BLaER1 (cell line): ENCODE measurements around the gene RPL22.
"Not testable (repeated sequence)": the region's sequence is repeated elsewhere in the genome, so short reads cannot be mapped to it uniquely, and the experiment has no call there.

Source experiments
- H3K27ac ChIP-seq: shearing (Covaris generic); formaldehyde crosslinking; 2 replicates; pipeline ENCODE4 v1.8.1; 2022
- H3K27me3 ChIP-seq: shearing (Covaris generic); formaldehyde crosslinking; 2 replicates; pipeline ENCODE4 v1.8.1; 2022
- H3K36me3 ChIP-seq: shearing (Covaris generic); formaldehyde crosslinking; 2 replicates; pipeline ENCODE4 v1.8.1; 2022
- H3K4me1 ChIP-seq: shearing (Covaris generic); formaldehyde crosslinking; 2 replicates; pipeline ENCODE4 v1.8.1; 2022
- H3K4me2 ChIP-seq: shearing (Covaris generic); formaldehyde crosslinking; 2 replicates; pipeline ENCODE4 v1.8.1; 2022
- H3K4me3 ChIP-seq: shearing (Covaris generic); formaldehyde crosslinking; 2 replicates; pipeline ENCODE4 v1.8.1; 2022
- H3K9ac ChIP-seq: shearing (Covaris generic); formaldehyde crosslinking; 2 replicates; pipeline ENCODE4 v1.8.1; 2022
- H3K9me3 ChIP-seq: shearing (Covaris generic); formaldehyde crosslinking; 2 replicates; pipeline ENCODE4 v1.8.1; 2022
- H4K20me1 ChIP-seq: shearing (Covaris generic); formaldehyde crosslinking; 2 replicates; pipeline ENCODE4 v1.8.1; 2022
- Cebpa-rat ChIP-seq: shearing (Covaris generic); IDR thresholded peaks from 2 replicates; pipeline ENCODE4 v1.8.1; 2022

RPL22 gene

GRCh38 chr1:6233376-6233775 is 34.0 kb upstream of the RPL22 start:
- no peak for TF ChIP-seq Cebpa-rat
- Histone ChIP-seq H3K9ac (no peak overlapping the region), H3K4me2 (no peak overlapping the region), H3K27ac (no peak overlapping the region), H3K9me3 (0 out of 2 replicates have a peak, but pooled peaks cover 5% of the 10 kb centered on the region), H3K4me3 (no peak overlapping the region), H3K27me3 (no peaks in the 10 kb centered on the region), H3K36me3 (peaks cover 61% of the 10 kb centered on the region), H4K20me1 (peaks cover 19% of the 10 kb centered on the region; the same call in 1 of the 2 replicates), H3K4me1 (peaks cover 31% of the 10 kb centered on the region)

GRCh38 chr1:6225651-6226050 is 26.3 kb upstream of the RPL22 start:
- no peak overlapping the region for H3K9ac ChIP-seq
- H3K9me3 ChIP-seq = no peaks in the 10 kb centered on the region
- H3K4me1 ChIP-seq = peaks cover 35% of the 10 kb centered on the region
- H3K4me3 ChIP-seq = no peak overlapping the region
- no peak for TF ChIP-seq Cebpa-rat
- 0 out of 2 replicates have a peak overlapping the region, but pooled peaks have one; percentile 2 for H3K4me2 ChIP-seq
- no peaks in the 10 kb centered on the region for H3K27me3 ChIP-seq
- no peak overlapping the region; the same call in 1 of the 2 replicates for H3K27ac ChIP-seq
- peaks cover 29% of the 10 kb centered on the region for H4K20me1 ChIP-seq
- H3K36me3 ChIP-seq = peaks cover 100% of the 10 kb centered on the region

- Histone ChIP-seq H3K9me3 (no peaks in the 10 kb centered on the region), H3K4me2 (no peak overlapping the region), H3K4me3 (no peak overlapping the region), H4K20me1 (peaks cover 29% of the 10 kb centered on the region), H3K4me1 (peaks cover 37% of the 10 kb centered on the region), H3K36me3 (peaks cover 100% of the 10 kb centered on the region), H3K27ac (no peak overlapping the region), H3K9ac (no peak overlapping the region), H3K27me3 (no peaks in the 10 kb centered on the region)
- no peak for TF ChIP-seq Cebpa-rat
These were observed 25.3 kb upstream of the RPL22 start for GRCh38 chr1:6224718-6225117.

- Histone ChIP-seq H3K4me1 (peaks cover 46% of the 10 kb centered on the region), H3K4me3 (no peak overlapping the region), H3K36me3 (peaks cover 89% of the 10 kb centered on the region), H3K27ac (no peak overlapping the region), H3K9me3 (no peaks in the 10 kb centered on the region), H3K4me2 (no peak overlapping the region), H3K9ac (no peak overlapping the region), H4K20me1 (peaks cover 29% of the 10 kb centered on the region), H3K27me3 (no peaks in the 10 kb centered on the region)
- no peak for TF ChIP-seq Cebpa-rat
These were observed 24.2 kb upstream of the RPL22 start for GRCh38 chr1:6223617-6224016.

GRCh38 chr1:6222636-6223035 is 23.2 kb upstream of the RPL22 start:
- H3K4me3 ChIP-seq = no peak overlapping the region
- no peak overlapping the region for H3K4me2 ChIP-seq
- peaks cover 46% of the 10 kb centered on the region for H3K4me1 ChIP-seq
- H3K27ac ChIP-seq = no peak overlapping the region
- peaks cover 29% of the 10 kb centered on the region for H4K20me1 ChIP-seq
- H3K9me3 ChIP-seq = no peaks in the 10 kb centered on the region
- no peak overlapping the region for H3K9ac ChIP-seq
- TF ChIP-seq Cebpa-rat = no peak
- H3K27me3 ChIP-seq = no peaks in the 10 kb centered on the region
- H3K36me3 ChIP-seq = peaks cover 79% of the 10 kb centered on the region

- no peaks in the 10 kb centered on the region for H3K27me3 ChIP-seq
- H3K27ac ChIP-seq = no peak overlapping the region
- peaks cover 65% of the 10 kb centered on the region for H3K36me3 ChIP-seq
- no peak for TF ChIP-seq Cebpa-rat
- H3K4me3 ChIP-seq = no peak overlapping the region
- no peaks in the 10 kb centered on the region for H3K9me3 ChIP-seq
- H4K20me1 ChIP-seq = peaks cover 18% of the 10 kb centered on the region
- no peak overlapping the region for H3K9ac ChIP-seq
- H3K4me2 ChIP-seq = no peak overlapping the region
- peaks cover 49% of the 10 kb centered on the region for H3K4me1 ChIP-seq
These were observed 21.9 kb upstream of the RPL22 start for GRCh38 chr1:6221210-6221784.

GRCh38 chr1:6220236-6220635 is 20.8 kb upstream of the RPL22 start:
- H3K36me3 ChIP-seq = peaks cover 55% of the 10 kb centered on the region
- H3K27ac ChIP-seq = no peak overlapping the region
- H4K20me1 ChIP-seq = peaks cover 8% of the 10 kb centered on the region
- TF ChIP-seq Cebpa-rat = no peak
- peaks cover 39% of the 10 kb centered on the region for H3K4me1 ChIP-seq
- H3K27me3 ChIP-seq = no peaks in the 10 kb centered on the region
- no peak overlapping the region for H3K4me2 ChIP-seq
- H3K9me3 ChIP-seq = no peaks in the 10 kb centered on the region
- no peak overlapping the region for H3K9ac ChIP-seq
- H3K4me3 ChIP-seq = no peak overlapping the region

GRCh38 chr1:6219641-6220040 is 20.2 kb upstream of the RPL22 start:
- H3K4me1 ChIP-seq = peaks cover 39% of the 10 kb centered on the region

GRCh38 chr1:6218375-6219164 is 19.2 kb upstream of the RPL22 start:
- peak overlapping the region; percentile 77 for H3K27ac ChIP-seq
- peak overlapping the region; percentile 94 for H3K4me2 ChIP-seq
- no peaks in the 10 kb centered on the region for H3K27me3 ChIP-seq
- no peak for TF ChIP-seq Cebpa-rat
- H3K9ac ChIP-seq = peak overlapping the region; percentile 51
- H4K20me1 ChIP-seq = no peaks in the 10 kb centered on the region
- peaks cover 9% of the 10 kb centered on the region; the same call in 1 of the 2 replicates for H3K9me3 ChIP-seq
- H3K4me3 ChIP-seq = peak overlapping the region; percentile 47
- peaks cover 41% of the 10 kb centered on the region for H3K4me1 ChIP-seq
- peaks cover 38% of the 10 kb centered on the region for H3K36me3 ChIP-seq

More at GRCh38 chr1:6219641-6220040, 20.2 kb upstream of the RPL22 start:
- TF ChIP-seq Cebpa-rat = 0 out of 2 replicates have a peak, but pooled peaks have one; percentile 37
- Histone ChIP-seq H3K27ac (peak overlapping the region; percentile 77; the same call in 1 of the 2 replicates), H3K4me2 (peak overlapping the region; percentile 94), H3K36me3 (peaks cover 49% of the 10 kb centered on the region), H3K9ac (peak overlapping the region; percentile 51; the same call in 1 of the 2 replicates)
- H3K4me3 ChIP-seq, H3K9me3 ChIP-seq, H4K20me1 ChIP-seq, H3K27me3 ChIP-seq: not testable (repeated sequence)
